ENCODE data around the gene PLA2G4E.

Gene PLA2G4E

DNA sequence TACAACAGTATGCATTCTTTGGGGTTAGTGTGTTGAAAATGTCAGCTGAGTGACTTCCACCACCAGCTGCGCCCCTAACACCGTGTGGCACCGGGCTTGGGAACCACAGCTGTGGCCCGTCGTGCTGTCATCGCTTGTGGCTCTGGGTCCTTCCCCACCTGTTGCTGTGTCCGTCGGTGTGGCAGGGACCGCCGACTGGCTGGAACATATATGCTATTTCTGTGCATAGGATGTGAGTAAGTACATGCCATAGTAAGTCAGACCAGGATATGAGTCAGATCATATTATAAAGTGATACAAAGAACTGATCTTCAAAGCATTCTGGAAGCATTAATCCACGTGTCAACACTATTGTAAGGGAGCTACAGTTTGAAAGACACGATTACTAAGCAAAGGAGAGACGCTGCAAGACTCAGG, 80.4 kb downstream of the PLA2G4E start:
- TF ChIP-seq, protein P1, sequence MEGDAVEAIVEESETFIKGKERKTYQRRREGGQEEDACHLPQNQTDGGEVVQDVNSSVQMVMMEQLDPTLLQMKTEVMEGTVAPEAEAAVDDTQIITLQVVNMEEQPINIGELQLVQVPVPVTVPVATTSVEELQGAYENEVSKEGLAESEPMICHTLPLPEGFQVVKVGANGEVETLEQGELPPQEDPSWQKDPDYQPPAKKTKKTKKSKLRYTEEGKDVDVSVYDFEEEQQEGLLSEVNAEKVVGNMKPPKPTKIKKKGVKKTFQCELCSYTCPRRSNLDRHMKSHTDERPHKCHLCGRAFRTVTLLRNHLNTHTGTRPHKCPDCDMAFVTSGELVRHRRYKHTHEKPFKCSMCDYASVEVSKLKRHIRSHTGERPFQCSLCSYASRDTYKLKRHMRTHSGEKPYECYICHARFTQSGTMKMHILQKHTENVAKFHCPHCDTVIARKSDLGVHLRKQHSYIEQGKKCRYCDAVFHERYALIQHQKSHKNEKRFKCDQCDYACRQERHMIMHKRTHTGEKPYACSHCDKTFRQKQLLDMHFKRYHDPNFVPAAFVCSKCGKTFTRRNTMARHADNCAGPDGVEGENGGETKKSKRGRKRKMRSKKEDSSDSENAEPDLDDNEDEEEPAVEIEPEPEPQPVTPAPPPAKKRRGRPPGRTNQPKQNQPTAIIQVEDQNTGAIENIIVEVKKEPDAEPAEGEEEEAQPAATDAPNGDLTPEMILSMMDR (conservative IDR thresholded peaks at IDR 0.05; ENCODE audit: low read depth, low read length), result no peak
- no peak overlapping the region for H3K4me3 ChIP-seq (ENCODE audit: low read length)
- DNase-seq (ENCODE audit: low read depth), result no peak

DNA sequence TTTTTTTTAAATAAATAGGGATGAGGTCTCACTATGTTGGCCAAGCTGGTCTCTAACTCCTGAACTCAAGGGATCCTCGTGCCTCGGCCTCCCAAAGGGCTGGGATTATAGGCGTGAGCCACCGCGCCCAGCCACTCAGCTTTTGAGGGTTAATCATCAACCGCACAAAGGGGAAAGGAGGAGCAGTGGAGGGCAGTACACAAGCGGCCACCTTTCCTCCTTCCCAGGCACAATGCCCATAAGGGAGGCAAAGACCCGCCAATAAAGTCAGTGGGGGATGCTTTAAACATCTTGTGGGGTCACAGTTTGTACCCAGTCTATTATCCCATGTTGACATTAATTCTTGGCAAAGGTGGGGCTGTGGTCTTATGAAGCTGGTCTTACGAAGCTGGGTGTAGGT, 80.9 kb downstream of the PLA2G4E start:
- TF ChIP-seq, protein P1 (conservative IDR thresholded peaks at IDR 0.05; ENCODE audit: low read depth, low read length), result no peak
- DNase-seq (ENCODE audit: low read depth), result no peak

DNA sequence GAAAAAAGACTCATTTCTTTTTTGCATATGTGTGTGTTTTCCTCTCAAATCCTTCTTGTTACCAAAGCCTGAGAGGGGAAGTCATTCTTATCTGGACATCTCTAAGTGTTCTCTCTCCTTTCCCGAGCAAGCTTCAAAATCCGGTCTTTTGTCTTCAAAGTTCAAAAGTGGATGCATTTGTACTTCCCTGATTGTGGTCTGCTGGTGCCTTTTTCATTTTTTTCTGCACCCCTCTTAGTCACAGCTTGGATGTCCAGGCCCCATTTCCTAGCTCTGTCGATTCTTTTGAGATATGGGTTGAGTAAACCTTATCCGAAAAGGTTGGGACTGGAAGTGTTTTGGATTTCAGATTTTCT, 83.3 kb downstream of the PLA2G4E start:
- H3K4me3 ChIP-seq (ENCODE audit: low read length), result no peak overlapping the region
- TF ChIP-seq, protein P1 (conservative IDR thresholded peaks at IDR 0.05; ENCODE audit: low read depth, low read length), result no peak
- no peak for DNase-seq (ENCODE audit: low read depth)

More for the DNA sequence above, 80.9 kb downstream of the PLA2G4E start:
- H3K4me3 ChIP-seq (ENCODE audit: low read length), result no peak overlapping the region

DNA sequence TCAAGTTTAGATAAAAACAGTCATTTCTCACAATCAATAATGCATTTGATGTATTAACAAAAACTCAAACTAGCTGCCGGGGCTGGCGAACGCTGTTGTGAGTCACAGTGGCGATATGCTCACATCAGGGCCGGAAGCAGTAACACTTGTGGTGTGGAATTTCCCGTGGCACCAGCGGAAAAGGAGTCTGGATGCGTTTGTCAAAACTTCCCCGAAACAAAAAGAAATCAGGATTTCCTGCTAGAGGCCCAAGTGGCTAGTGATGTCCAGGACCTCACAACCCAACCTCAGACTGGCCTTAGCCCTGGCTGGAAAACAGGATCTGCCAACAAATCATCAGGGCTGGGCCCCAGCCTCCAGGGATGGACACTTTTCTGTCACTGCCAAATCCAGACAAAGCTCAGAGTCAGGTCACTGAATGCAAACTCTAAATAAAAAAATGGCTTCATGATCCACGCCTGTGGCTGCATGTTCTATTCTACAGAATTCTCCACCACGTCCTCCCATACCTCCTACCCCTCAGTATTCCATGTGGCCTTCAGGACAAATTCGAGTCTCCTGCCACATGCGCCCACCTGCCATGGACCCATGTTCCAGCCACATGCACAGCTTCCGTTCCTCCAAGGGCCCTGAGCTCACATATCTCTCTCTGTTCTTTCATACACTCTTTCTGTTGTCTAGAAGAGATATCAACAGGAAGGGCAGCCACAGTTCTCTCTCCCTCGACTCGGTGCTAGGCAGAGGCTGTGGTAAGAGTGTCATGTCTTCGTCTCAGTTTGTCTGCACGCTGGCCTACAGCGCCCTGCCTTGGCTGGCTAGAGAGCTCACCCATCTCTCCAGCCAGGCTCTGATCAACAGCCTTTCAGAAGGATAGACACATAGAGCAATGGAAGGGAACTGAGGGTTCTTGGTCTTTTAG, 83.9 kb downstream of the PLA2G4E start:
- DNase-seq (ENCODE audit: low read depth), result no peak
- TF ChIP-seq, protein P1 (conservative IDR thresholded peaks at IDR 0.05; ENCODE audit: low read depth, low read length), result no peak
- no peak overlapping the region for H3K4me3 ChIP-seq (ENCODE audit: low read length)

DNA sequence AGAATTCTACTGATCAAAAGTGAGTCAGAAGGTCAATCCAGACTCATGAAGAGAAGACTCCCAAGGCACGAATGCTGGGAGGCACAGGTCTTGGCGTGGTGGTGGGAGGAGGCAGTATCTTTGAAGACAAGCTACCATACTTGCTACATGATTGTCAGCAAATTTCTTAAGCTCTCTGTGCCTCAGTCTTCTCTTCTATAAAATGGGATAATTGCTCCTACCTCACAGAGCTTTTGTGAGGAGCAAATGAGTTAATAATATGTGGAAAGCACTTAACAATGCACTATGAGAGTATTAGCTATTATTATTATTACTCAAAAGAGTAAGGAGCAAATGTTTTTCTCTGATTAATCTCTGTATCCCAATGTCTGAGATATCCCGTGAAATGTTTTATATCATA, 84.7 kb downstream of the PLA2G4E start:
- TF ChIP-seq, protein P1 (conservative IDR thresholded peaks at IDR 0.05; ENCODE audit: low read depth, low read length), result no peak
- DNase-seq (ENCODE audit: low read depth), result no peak
- H3K4me3 ChIP-seq (ENCODE audit: low read length), result no peak overlapping the region

DNA sequence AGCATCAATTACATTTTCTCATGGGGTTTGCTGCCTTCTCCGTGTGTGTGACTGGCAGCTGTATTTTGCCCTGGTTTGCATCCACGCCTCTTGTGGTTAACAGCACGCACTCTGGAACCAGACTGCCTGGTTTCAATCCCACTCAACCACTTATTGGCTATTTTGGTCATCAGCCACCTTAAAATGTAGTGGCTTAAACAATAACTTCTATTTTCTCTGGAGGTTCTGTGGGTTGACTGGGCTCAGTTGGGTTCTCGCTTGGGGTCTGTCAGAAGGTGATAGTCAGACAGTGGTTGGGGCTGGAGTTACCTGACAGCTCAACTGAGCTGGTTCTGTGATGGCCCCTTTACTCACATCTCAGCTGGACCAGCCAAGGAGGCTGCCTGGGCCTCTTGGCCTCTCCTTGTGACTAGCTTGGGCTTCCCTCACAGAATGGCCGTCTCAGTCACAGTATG, 85.2 kb downstream of the PLA2G4E start:
- no peak overlapping the region for H3K4me3 ChIP-seq (ENCODE audit: low read length)
- TF ChIP-seq, protein P1 (conservative IDR thresholded peaks at IDR 0.05; ENCODE audit: low read depth, low read length), result no peak
- no peak for DNase-seq (ENCODE audit: low read depth)

DNA sequence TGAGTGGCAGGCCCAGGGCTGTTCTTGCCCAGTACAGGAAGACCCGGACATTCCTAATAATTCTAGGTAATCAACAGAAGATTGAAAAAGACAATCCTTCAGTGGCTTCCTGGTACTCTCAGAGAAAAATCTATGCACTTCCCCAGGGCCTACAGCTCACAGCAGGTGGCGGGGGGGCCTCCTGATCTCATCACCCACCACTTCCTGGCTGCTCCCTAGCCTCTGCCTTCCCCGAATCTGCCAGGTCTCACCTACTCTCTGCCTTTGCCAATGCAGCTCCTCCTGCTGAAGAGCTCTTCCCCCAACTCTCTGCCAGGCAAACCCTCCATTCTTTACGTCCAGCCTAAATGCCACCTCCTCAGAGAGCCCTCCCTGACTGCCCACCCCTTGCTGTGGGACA, 86.0 kb downstream of the PLA2G4E start:
- TF ChIP-seq, protein P1 (conservative IDR thresholded peaks at IDR 0.05; ENCODE audit: low read depth, low read length), result no peak
- no peak for DNase-seq (ENCODE audit: low read depth)
- H3K4me3 ChIP-seq (ENCODE audit: low read length), result no peak overlapping the region
